ENCODE data around the gene MYLK4.

MYLK4 gene

GRCh38 chr6:2750832-2751231 is at the start of gene MYLK4:
TSS of gene MYLK4 (minus strand) at chr6:2750922. CDS start at chr6:2749294, 1,628 bp downstream.
- DNase-seq, result no peak

- DNase-seq, result no peak
Observed at GRCh38 chr6:2799936-2800527, 49.3 kb upstream of the MYLK4 start.

- DNase-seq, result no peak
Observed at GRCh38 chr6:2798586-2799134, 47.9 kb upstream of the MYLK4 start.

GRCh38 chr6:2797564-2798031 is 46.9 kb upstream of the MYLK4 start:
- peak; percentile 7 for DNase-seq

GRCh38 chr6:2796861-2797260 is 46.1 kb upstream of the MYLK4 start:
- no peak for DNase-seq

- DNase-seq, result no peak
Observed at GRCh38 chr6:2795956-2796355, 45.2 kb upstream of the MYLK4 start.

- DNase-seq, result no peak
Observed at GRCh38 chr6:2795162-2795561, 44.4 kb upstream of the MYLK4 start.

GRCh38 chr6:2794171-2794730 is 43.5 kb upstream of the MYLK4 start:
- no peak for DNase-seq

GRCh38 chr6:2793534-2794151 is 42.9 kb upstream of the MYLK4 start:
- no peak for DNase-seq

- no peak for DNase-seq
Observed at GRCh38 chr6:2792330-2793110, 41.8 kb upstream of the MYLK4 start.

- DNase-seq, result no peak
Observed at GRCh38 chr6:2791450-2791974, 40.8 kb upstream of the MYLK4 start.

- DNase-seq, result peak; percentile 13
Observed at GRCh38 chr6:2790588-2791449, 40.1 kb upstream of the MYLK4 start.

- DNase-seq, result no peak
Observed at GRCh38 chr6:2786269-2786668, 35.5 kb upstream of the MYLK4 start.

- no peak for DNase-seq
Observed at GRCh38 chr6:2784930-2785329, 34.2 kb upstream of the MYLK4 start.

GRCh38 chr6:2784061-2784460 is 33.3 kb upstream of the MYLK4 start:
- no peak for DNase-seq

GRCh38 chr6:2783188-2783963 is 32.7 kb upstream of the MYLK4 start:
- no peak for DNase-seq

- DNase-seq, result no peak
Observed at GRCh38 chr6:2782825-2783187, 32.1 kb upstream of the MYLK4 start.

GRCh38 chr6:2782356-2782708 is 31.6 kb upstream of the MYLK4 start:
- DNase-seq, result no peak

GRCh38 chr6:2781685-2782355 is 31.1 kb upstream of the MYLK4 start:
- DNase-seq, result no peak

- no peak for DNase-seq
Observed at GRCh38 chr6:2780102-2780737, 29.5 kb upstream of the MYLK4 start.

All from NCI-H526 treated with DMSO at 0.1 percent for 48 hours (cell line).